Fibroblast of gingiva (primary cell): ENCODE data around the gene SCAI.
A peak's percentile ranks its signal among the peaks of the same experiment; 100 is the strongest.
"Not testable (repeated sequence)": the region's sequence is repeated elsewhere in the genome, so short reads cannot be mapped to it uniquely, and the experiment has no call there.

Experiments
- DNase-seq: peaks from one replicate; pipeline ENCODE4 v3.0.0-alpha.2; 2011; ENCODE audit warnings: low read depth

SCAI gene

GRCh38 chr9:125106285-125106893 lies 36.9 kb downstream of the SCAI start:
- DNase-seq, result peak; percentile 75

- DNase-seq, result no peak
Measured at GRCh38 chr9:125103770-125104460, 39.4 kb downstream of the SCAI start.

DNA sequence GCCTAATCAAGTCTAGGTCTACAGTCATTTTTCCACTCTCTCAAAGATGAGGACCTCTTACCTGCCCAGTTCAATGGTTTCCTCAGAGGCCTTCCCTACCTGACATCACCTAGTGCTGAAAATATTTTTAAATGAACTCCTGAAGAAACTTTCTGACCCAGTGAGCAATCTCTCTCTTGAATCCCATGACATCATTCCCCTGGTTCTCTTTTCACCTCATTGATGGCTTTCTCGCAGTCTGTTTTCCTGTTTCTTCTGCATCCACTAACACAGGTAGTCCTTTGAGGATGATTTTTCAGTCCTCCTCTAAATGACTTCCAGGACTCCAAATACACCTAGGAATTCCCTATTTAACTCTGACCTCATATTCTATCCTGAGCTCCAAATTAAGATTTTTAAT lies 40.3 kb downstream of the SCAI start:
- no peak for DNase-seq

DNA sequence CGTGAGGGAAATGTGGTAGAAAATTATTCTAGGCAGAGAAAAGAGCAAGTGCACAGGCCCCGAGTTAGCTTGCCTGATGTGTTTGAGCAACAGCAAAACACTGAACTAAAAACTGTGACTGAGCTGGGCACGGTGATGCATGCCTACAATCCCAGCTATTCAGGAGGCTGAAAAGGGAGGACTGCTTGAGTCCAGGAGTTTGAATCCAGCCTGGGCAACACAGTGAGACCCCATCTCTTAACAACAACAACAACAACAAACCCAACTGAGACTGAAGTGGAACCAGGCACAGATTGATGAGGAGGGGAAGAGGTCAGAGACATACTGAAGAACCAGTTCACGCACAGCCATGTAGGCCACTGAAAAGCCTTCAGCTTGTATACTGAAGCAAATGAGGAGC lies 42.5 kb downstream of the SCAI start:
- DNase-seq, result no peak

DNA sequence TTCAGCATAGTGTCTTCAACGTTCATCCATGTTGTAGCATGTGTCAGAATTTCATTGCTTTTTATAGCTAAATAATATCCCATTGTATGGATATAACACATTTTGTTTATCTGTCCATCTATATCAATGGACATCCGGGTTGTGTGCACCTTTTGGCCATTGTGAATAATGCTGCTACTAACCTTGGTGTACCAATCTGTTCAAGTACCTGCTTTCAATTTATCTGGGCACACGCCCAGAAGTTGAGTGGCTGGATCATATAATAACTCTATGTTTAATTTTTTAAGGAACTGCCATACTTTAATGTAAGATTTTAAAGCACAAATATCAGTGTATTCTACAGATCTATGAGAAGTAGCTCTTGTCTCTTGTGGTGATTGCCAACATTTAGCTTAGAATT lies 43.5 kb downstream of the SCAI start:
- DNase-seq, result no peak

DNA sequence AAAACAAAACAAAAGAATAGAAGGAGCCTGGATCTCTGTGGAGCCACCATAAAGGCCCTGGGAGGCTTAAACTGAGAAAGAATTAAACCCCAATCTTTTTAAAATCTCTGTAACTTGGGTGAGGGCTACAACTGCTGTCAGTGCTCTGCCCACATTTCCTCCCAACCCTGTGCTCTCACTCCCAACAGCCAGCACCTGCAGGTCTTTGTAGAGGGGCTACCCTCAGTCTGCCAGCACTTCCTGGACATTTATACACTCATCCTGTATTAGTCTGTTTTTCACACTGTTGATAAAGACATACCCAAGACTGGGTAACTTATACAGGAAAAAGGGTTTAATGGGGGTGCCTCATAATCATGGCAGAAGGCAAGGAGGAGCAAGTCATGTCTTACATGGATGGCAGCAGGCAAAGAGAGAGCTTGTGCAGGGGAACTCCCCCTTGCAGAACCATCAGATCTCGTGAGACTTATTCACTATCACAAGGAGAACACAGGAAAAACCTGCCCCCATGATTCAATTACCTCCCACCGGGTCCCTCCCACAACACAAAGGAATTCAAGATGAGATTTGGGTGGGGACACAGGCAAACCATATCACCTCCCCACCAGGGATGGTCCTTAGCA lies 47.4 kb downstream of the SCAI start:
- DNase-seq, result no peak

- no peak for DNase-seq
Measured at GRCh38 chr9:125091121-125091520, 52.2 kb downstream of the SCAI start.

- DNase-seq, result no peak
Measured at GRCh38 chr9:125089331-125089730, 54.0 kb downstream of the SCAI start.

DNA sequence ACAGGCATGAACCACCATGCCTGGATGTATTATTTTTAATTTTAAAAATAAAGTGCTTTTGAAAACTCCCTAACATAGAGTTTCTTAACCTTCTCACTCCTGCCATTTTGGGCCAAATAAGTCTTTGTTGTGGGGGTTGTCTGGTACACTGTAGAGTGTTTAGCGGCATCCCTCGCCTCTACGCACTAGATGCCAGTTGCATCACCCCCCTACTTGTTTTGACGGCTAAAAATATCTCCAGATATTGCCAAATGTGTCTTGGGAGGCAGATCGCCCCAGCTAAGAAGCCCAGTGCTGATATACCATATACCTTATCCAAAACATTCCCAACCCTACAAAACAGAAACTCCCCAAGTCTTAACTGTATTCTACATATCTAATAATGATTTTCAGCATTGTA lies 54.6 kb downstream of the SCAI start:
- no peak for DNase-seq

DNA sequence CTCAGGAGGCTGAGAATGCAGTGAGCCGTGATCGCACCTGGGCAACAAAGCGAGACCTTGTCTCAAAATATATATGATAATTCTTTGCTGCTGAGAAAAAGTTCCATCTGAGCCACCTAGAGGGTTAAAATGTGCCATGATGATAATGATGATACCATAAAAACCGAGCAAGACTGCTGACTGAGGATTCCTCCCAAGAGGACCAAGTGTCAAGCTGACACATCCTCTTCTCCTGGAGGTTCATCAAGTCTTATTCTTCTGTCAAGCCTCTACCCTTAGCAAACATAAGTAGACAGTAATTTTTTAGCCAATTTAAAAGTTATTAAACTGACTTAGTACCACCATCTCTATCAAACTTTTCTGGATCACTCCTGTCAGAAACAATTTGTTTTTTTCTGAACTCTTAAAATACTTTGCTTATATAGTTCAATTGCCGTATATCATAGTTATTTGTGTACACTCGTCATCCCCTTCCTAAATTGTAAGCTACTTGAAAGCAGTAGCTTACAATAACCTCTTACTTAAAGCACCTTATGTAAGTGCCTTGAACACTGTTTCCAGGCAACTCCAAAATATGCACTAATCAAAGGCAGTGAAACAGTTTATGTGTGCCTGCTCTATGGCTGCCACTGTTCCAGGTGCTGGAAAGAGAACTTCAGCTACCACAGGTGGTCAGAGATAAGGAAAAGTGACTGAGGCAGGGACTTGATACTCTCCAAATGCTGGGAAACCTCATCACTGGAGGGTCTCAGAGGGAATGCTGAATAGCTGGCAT lies 57.4 kb downstream of the SCAI start:
- no peak for DNase-seq

GRCh38 chr9:125082197-125082596 lies 61.1 kb downstream of the SCAI start:
- not testable (repeated sequence) for DNase-seq

- not testable (repeated sequence) for DNase-seq
Measured at GRCh38 chr9:125080797-125081196, 62.5 kb downstream of the SCAI start.

GRCh38 chr9:125079931-125080330 lies 63.4 kb downstream of the SCAI start:
- no peak for DNase-seq

- no peak for DNase-seq
Measured at GRCh38 chr9:125075997-125076396, 67.3 kb downstream of the SCAI start.

- DNase-seq, result no peak
Measured at GRCh38 chr9:125074976-125075375, 68.4 kb downstream of the SCAI start.

- peak; percentile 64 for DNase-seq
Measured at GRCh38 chr9:125066839-125067619, 76.3 kb downstream of the SCAI start.

GRCh38 chr9:125061391-125061790 lies 81.9 kb downstream of the SCAI start:
- DNase-seq, result no peak

- DNase-seq, result no peak
Measured at GRCh38 chr9:125049212-125050049, 93.9 kb downstream of the SCAI start.

- no peak for DNase-seq
Measured at GRCh38 chr9:125043631-125044030, 99.7 kb downstream of the SCAI start.

- no peak for DNase-seq
Measured at GRCh38 chr9:125043148-125043547, 100.2 kb downstream of the SCAI start.

DNA sequence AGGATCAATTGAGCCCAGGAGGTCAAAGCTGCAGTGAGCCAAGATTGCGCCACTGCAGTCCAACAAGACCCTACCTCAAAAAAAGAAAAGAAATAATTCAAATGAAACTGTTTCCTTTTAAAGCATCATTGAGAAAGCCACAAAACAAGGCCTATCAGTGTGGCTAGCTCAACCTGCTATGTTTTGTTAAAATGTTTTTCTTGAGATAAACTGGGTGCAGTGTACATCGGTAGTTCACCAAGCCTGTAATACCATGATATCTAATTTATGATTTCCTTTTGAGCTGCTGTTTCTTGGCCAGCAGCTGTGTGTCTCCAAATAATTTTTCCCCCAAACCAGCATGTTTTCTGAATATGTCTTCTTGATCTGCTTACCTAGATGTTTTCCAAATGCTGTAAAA lies 105.2 kb downstream of the SCAI start:
- no peak for DNase-seq
